Transverse colon (tissue), 4 donors: ENCODE data around the gene ADCY5.

Source experiments
- POLR2A ChIP-seq: fragments of 450-650 bp; IDR thresholded peaks from one replicate; pipeline ENCODE4 v1.6.1; 2016; ENCODE audit warnings: antibody characterized with exemption, mild to moderate bottlenecking, moderate library complexity
- POLR2AphosphoS5 ChIP-seq, 3 donors: sonication (generic); formaldehyde crosslinking; IDR thresholded peaks; one replicate each; pipeline ENCODE4 v1.6.1; 2016; ENCODE audit warnings: antibody characterized with exemption in 3 of 3
- TF ChIP-seq, protein P1 (sequence below), 5 experiments: fragments of 200-600 bp in 3 of 5; fragments of 450-650 bp in 2 of 5; sonication (generic) in 3 of 5; IDR thresholded peaks; 1 replicate in 2 of 5; 2 replicates in 3 of 5; pipeline ENCODE4 v1.5.1; 2016 to 2017; ENCODE audit warnings: antibody characterized with exemption in 5 of 5, inconsistent platforms in 3 of 5, mild to moderate bottlenecking in 2 of 5, moderate library complexity in 1 of 5

DNA sequence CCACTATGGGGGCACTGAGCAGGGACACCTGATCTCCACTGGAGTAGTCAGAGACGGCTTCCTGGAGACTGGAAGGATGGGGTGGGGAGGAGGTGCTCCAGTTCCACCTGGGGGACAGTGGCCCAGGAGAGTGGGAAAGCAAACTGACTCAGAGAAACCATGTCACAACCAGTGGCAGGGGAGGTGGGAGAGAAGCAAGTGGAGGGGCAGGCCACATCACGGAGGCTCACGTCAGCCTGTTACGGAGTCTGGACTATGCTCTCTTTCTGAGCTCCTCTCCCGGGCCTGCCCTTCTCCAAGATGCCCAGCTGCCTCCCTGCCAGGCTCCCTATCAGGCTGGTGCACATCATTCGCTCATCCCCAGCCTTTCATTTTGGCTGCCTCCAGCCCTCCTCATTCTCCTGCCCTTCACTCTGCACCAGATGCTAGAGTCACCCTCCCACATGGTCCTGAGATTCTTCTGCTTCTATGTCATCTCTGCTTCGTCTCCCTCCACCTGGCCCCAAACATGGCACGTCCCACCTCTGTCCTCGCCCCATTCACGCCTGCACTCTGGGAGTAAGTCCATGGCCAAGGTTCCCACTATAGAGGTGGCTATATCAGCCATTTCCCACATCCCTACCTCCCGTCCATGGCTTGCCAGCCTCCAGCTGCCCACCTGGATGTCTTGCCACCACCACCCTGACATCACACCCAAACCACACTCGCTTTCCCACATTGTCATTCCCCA lies 100.3 kb downstream of the ADCY5 start:
- TF ChIP-seq POLR2A: no peak
- TF ChIP-seq, protein P1, sequence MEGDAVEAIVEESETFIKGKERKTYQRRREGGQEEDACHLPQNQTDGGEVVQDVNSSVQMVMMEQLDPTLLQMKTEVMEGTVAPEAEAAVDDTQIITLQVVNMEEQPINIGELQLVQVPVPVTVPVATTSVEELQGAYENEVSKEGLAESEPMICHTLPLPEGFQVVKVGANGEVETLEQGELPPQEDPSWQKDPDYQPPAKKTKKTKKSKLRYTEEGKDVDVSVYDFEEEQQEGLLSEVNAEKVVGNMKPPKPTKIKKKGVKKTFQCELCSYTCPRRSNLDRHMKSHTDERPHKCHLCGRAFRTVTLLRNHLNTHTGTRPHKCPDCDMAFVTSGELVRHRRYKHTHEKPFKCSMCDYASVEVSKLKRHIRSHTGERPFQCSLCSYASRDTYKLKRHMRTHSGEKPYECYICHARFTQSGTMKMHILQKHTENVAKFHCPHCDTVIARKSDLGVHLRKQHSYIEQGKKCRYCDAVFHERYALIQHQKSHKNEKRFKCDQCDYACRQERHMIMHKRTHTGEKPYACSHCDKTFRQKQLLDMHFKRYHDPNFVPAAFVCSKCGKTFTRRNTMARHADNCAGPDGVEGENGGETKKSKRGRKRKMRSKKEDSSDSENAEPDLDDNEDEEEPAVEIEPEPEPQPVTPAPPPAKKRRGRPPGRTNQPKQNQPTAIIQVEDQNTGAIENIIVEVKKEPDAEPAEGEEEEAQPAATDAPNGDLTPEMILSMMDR (IDR thresholded peaks at IDR 0.05): no peak
- TF ChIP-seq POLR2AphosphoS5 (IDR thresholded peaks at IDR 0.05): no peak
